WTC11 (cell line): Measurements from ENCODE around the gene TMEM17. TPM values are rescaled to one million over a fixed set of nuclear protein-coding genes. Genes with fewer than 3 reads are reported as not detected.

Experiments
- ATAC-seq: fragments of 200-7000 bp; cut with Tn5 transposase; 2 replicates; pipeline ENCODE4 v1.10.0; 2021; ENCODE audit warnings: mild to moderate bottlenecking, moderate library complexity
- CTCF ChIA-PET: fragments of 300-600 bp; sonication (Branson Sonifier 250); formaldehyde crosslinking; loops from one replicate; lab custom pipeline; 2021; ENCODE audit warnings: antibody characterized with exemption; lab: Charles Lee
- POLR2A ChIA-PET: fragments of 350-600 bp; sonication (Branson Sonifier 250); formaldehyde crosslinking; loops from one replicate; lab custom pipeline; 2021; ENCODE audit warnings: antibody characterized with exemption; lab: Charles Lee
- DNase-seq: peaks from one replicate; pipeline ENCODE4 v3.0.0; 2021; ENCODE audit warnings: low spot score
- H3K27ac Mint-ChIP-seq: 2 replicates; pipeline ENCODE4 v1.8.0; 2021; ENCODE audit warnings: mixed read lengths
- H3K27me3 Mint-ChIP-seq: 2 replicates; pipeline ENCODE4 v1.8.0; 2021; ENCODE audit warnings: low read depth, mild to moderate bottlenecking, moderate library complexity, mixed read lengths
- H3K36me3 Mint-ChIP-seq: 2 replicates; pipeline ENCODE4 v1.8.0; 2021; ENCODE audit warnings: mixed read lengths
- H3K4me1 Mint-ChIP-seq: 2 replicates; pipeline ENCODE4 v1.8.0; 2022; ENCODE audit warnings: mixed read lengths
- H3K4me3 Mint-ChIP-seq: 2 replicates; pipeline ENCODE4 v1.8.0; 2021; ENCODE audit warnings: mild to moderate bottlenecking, moderate library complexity, mixed read lengths
- H3K9me3 Mint-ChIP-seq: 2 replicates; pipeline ENCODE4 v1.8.0; 2021; ENCODE audit warnings: mixed read lengths
- ATF2 ChIP-seq: sonication (generic); formaldehyde crosslinking; IDR thresholded peaks from 2 replicates; pipeline ENCODE4 v1.8.1; 2022; ENCODE audit warnings: low read depth, missing genetic modification reagents, borderline replicate concordance
- CDX4 ChIP-seq: fragments of 250-450 bp; sonication (Bioruptor Pico); IDR thresholded peaks from 2 replicates; pipeline ENCODE4 v1.9.0; 2021; ENCODE audit warnings: moderate library complexity, mild to moderate bottlenecking, inconsistent platforms, borderline replicate concordance
- CREM ChIP-seq: sonication (generic); formaldehyde crosslinking; IDR thresholded peaks from 2 replicates; pipeline ENCODE4 v1.8.1; 2022; ENCODE audit warnings: mild to moderate bottlenecking, missing genetic modification reagents, moderate library complexity
- E2F4 ChIP-seq: sonication (generic); formaldehyde crosslinking; IDR thresholded peaks from 2 replicates; pipeline ENCODE4 v1.8.1; 2022; ENCODE audit warnings: low read depth, mild to moderate bottlenecking, moderate library complexity, missing genetic modification reagents, borderline replicate concordance
- FOXJ3 ChIP-seq: sonication (generic); formaldehyde crosslinking; IDR thresholded peaks from 2 replicates; pipeline ENCODE4 v1.9.0; 2021; ENCODE audit warnings: missing genetic modification reagents, mild to moderate bottlenecking, borderline replicate concordance
- FOXK1 ChIP-seq: sonication (generic); formaldehyde crosslinking; IDR thresholded peaks from 2 replicates; pipeline ENCODE4 v1.8.0; 2022; ENCODE audit warnings: mild to moderate bottlenecking, moderate library complexity, missing genetic modification reagents
- GABPB1 ChIP-seq: sonication (generic); formaldehyde crosslinking; IDR thresholded peaks from 2 replicates; pipeline ENCODE4 v1.8.1; 2023; ENCODE audit warnings: mild to moderate bottlenecking, missing genetic modification reagents
- MLX ChIP-seq: sonication (generic); formaldehyde crosslinking; IDR thresholded peaks from 2 replicates; pipeline ENCODE4 v1.8.1; 2023; ENCODE audit warnings: mild to moderate bottlenecking, missing genetic modification reagents, moderate library complexity
- MYBL2 ChIP-seq: sonication (generic); formaldehyde crosslinking; IDR thresholded peaks from 2 replicates; pipeline ENCODE4 v1.8.1; 2023; ENCODE audit warnings: mild to moderate bottlenecking, moderate library complexity, missing genetic modification reagents
- NFE2L1 ChIP-seq: sonication (generic); formaldehyde crosslinking; IDR thresholded peaks from 2 replicates; pipeline ENCODE4 v1.8.1; 2023; ENCODE audit warnings: missing genetic modification reagents
- NR1H2 ChIP-seq: sonication (generic); formaldehyde crosslinking; IDR thresholded peaks from 2 replicates; pipeline ENCODE4 v1.9.0; 2021; ENCODE audit warnings: mild to moderate bottlenecking, moderate library complexity, missing genetic modification reagents
- PRRX2 ChIP-seq: fragments of 250-450 bp; sonication (Bioruptor Pico); IDR thresholded peaks from 2 replicates; pipeline ENCODE4 v1.8.0; 2021; ENCODE audit warnings: mild to moderate bottlenecking
- SOX15 ChIP-seq: fragments of 250-450 bp; sonication (Bioruptor Pico); IDR thresholded peaks from 2 replicates; pipeline ENCODE4 v1.9.0; 2021; ENCODE audit warnings: mild to moderate bottlenecking
- TEAD4 ChIP-seq: sonication (generic); formaldehyde crosslinking; IDR thresholded peaks from 2 replicates; pipeline ENCODE4 v1.8.0; 2022; ENCODE audit warnings: mild to moderate bottlenecking, missing genetic modification reagents
- ZNF281 ChIP-seq: sonication (generic); formaldehyde crosslinking; IDR thresholded peaks from 2 replicates; pipeline ENCODE4 v1.8.0; 2023; ENCODE audit warnings: mild to moderate bottlenecking, missing genetic modification reagents
- ZNF671 ChIP-seq: fragments of 250-450 bp; sonication (Bioruptor Pico); IDR thresholded peaks from 2 replicates; pipeline ENCODE4 v1.8.0; 2021; ENCODE audit warnings: mild to moderate bottlenecking
- total RNA-seq: library from RNA; stranded (reverse); gene quantifications from 3 replicates; pipeline ENCODE4 v1.2.3, GENCODE V29; 2021

The TMEM17 gene
- total RNA-seq, 1 experiment from 2014 or later, result 1.2 TPM

GRCh38 chr2:62473246-62473827, 32.7 kb downstream of the TMEM17 start:
- POLR2A ChIA-PET, result no interaction called here
- H3K4me1 Mint-ChIP-seq, result peaks cover 36% of the 10 kb centered on the region
- H3K27me3 Mint-ChIP-seq, result no peaks in the 10 kb centered on the region
- H3K9me3 Mint-ChIP-seq, result no peaks in the 10 kb centered on the region
- TF ChIP-seq NFE2L1 (CRISPR knock-in tag) (no peak), GABPB1 (CRISPR knock-in tag) (peak; percentile 64)
- no peak overlapping the region for H3K4me3 Mint-ChIP-seq
- peak overlapping the region; percentile 21; the same call in 1 of the 2 replicates for H3K27ac Mint-ChIP-seq
- ATAC-seq (no peak), DNase-seq (no peak)
- CTCF ChIA-PET, result interaction anchor here (5.9 kb wide), 1 partner anchor 16 kb away, joined by 25 read pairs; no protein-coding TSS in a partner anchor
- no peaks in the 10 kb centered on the region for H3K36me3 Mint-ChIP-seq

GRCh38 chr2:62472312-62472711, 33.7 kb downstream of the TMEM17 start:
- TF ChIP-seq ZNF281 (no peak), PRRX2 (no peak), SOX15 (CRISPR knock-in tag) (no peak), TEAD4 (CRISPR knock-in tag) (no peak), CREM (CRISPR knock-in tag) (no peak), E2F4 (CRISPR knock-in tag) (no peak), FOXK1 (CRISPR knock-in tag) (no peak)
- Mint-ChIP-seq H3K36me3 (no peaks in the 10 kb centered on the region), H3K4me1 (peaks cover 36% of the 10 kb centered on the region), H3K27ac (no peak overlapping the region), H3K27me3 (no peaks in the 10 kb centered on the region), H3K4me3 (no peak overlapping the region), H3K9me3 (no peaks in the 10 kb centered on the region)
- CTCF ChIA-PET, result interaction anchor here (1.3 kb wide), 1 partner anchor 16 kb away, joined by 4 read pairs; no protein-coding TSS in a partner anchor
- no peak for DNase-seq
- ATAC-seq, result no peak
- POLR2A ChIA-PET, result no interaction called here

- no peak overlapping the region for H3K27ac Mint-ChIP-seq
- H3K9me3 Mint-ChIP-seq, result no peaks in the 10 kb centered on the region
- POLR2A ChIA-PET, result no interaction called here
- CTCF ChIA-PET, result interaction anchor here (1.3 kb wide), 1 partner anchor 15 kb away, joined by 4 read pairs; no protein-coding TSS in a partner anchor
- ATAC-seq (no peak), DNase-seq (no peak)
- no peaks in the 10 kb centered on the region for H3K27me3 Mint-ChIP-seq
- TF ChIP-seq ATF2, result no peak
- no peak for TF ChIP-seq ZNF671 (CRISPR knock-in tag)
- no peak for TF ChIP-seq FOXJ3 (CRISPR knock-in tag)
- H3K4me1 Mint-ChIP-seq, result peaks cover 38% of the 10 kb centered on the region
- no peaks in the 10 kb centered on the region for H3K36me3 Mint-ChIP-seq
- H3K4me3 Mint-ChIP-seq, result no peak overlapping the region
Observed at GRCh38 chr2:62471816-62472215, 34.2 kb downstream of the TMEM17 start.

- CTCF ChIA-PET, result interaction anchor here (0.5 to 1.3 kb wide), 2 partner anchors 15 to 20 kb away, joined by 3 to 4 read pairs; no protein-coding TSS in a partner anchor
- Mint-ChIP-seq H3K36me3 (no peaks in the 10 kb centered on the region), H3K27me3 (no peaks in the 10 kb centered on the region), H3K4me1 (peaks cover 38% of the 10 kb centered on the region), H3K9me3 (no peaks in the 10 kb centered on the region), H3K4me3 (no peak overlapping the region), H3K27ac (no peak overlapping the region)
- POLR2A ChIA-PET, result no interaction called here
- DNase-seq (no peak), ATAC-seq (no peak)
- TF ChIP-seq MLX (CRISPR knock-in tag) (no peak), CDX4 (CRISPR knock-in tag) (no peak), PRRX2 (no peak), ATF2 (no peak), MYBL2 (CRISPR knock-in tag) (no peak), NR1H2 (CRISPR knock-in tag) (no peak)
Observed at GRCh38 chr2:62471404-62471803, 34.6 kb downstream of the TMEM17 start.
